H1 (cell line): ENCODE data around the gene TRIM65. TPM values are rescaled to one million over a fixed set of nuclear protein-coding genes. Genes with fewer than 3 reads are reported as not detected.

Experiments used
- CHD2 ChIP-seq: IDR thresholded peaks from 2 replicates; pipeline ENCODE4 v1.6.1; 2012; ENCODE audit warnings: low read length, improper control_type of control experiment
- CHD7 ChIP-seq: fragments of 300-600 bp; sonication (generic); IDR thresholded peaks from 2 replicates; pipeline ENCODE4 v1.7.1; 2012; ENCODE audit warnings: low read length, moderate library complexity, mild to moderate bottlenecking, inconsistent platforms; ENCODE audit not compliant: insufficient replicate concordance
- FOSL1 ChIP-seq: IDR thresholded peaks from 2 replicates; pipeline ENCODE4 v1.6.1; 2011; ENCODE audit warnings: mild to moderate bottlenecking, low read depth, low read length, moderate library complexity; ENCODE audit not compliant: insufficient read depth
- PHF8 ChIP-seq: fragments of 200-600 bp; sonication (generic); conservative IDR thresholded peaks from 2 replicates; pipeline ENCODE4 v1.7.1; 2012; ENCODE audit warnings: low read depth, mild to moderate bottlenecking, inconsistent platforms, low read length, moderate library complexity
- POU5F1 ChIP-seq: IDR thresholded peaks from 2 replicates; pipeline ENCODE4 v1.6.1; 2011; ENCODE audit warnings: low read depth, mild to moderate bottlenecking, low read length, moderate library complexity
- RAD21 ChIP-seq, 2 experiments: IDR thresholded peaks in 1 of 2; conservative IDR thresholded peaks in 1 of 2; 2 replicates each; pipeline ENCODE4 v1.6.1; 2011; ENCODE audit warnings: low read depth in 2 of 2, low read length in 2 of 2, improper control_type of control experiment in 1 of 2, inconsistent platforms in 1 of 2, mild to moderate bottlenecking in 1 of 2, moderate library complexity in 1 of 2
- SIN3A ChIP-seq, 2 experiments: IDR thresholded peaks in 1 of 2; conservative IDR thresholded peaks in 1 of 2; 2 replicates each; pipeline ENCODE4 v1.6.1; 2011 to 2012; ENCODE audit warnings: low read length in 2 of 2, improper control_type of control experiment in 1 of 2, low read depth in 1 of 2, mild to moderate bottlenecking in 1 of 2
- SP4 ChIP-seq: IDR thresholded peaks from 2 replicates; pipeline ENCODE4 v1.6.1; 2012; ENCODE audit warnings: low read length, inconsistent platforms
- TBP ChIP-seq: IDR thresholded peaks from 2 replicates; pipeline ENCODE4 v1.6.1; 2011; ENCODE audit warnings: low read depth, low read length, improper control_type of control experiment
- polyA plus RNA-seq, 7 experiments: library from polyadenylated mRNA; depleted of rRNA in 3 of 7; stranded (reverse) in 5 of 7; unstranded in 2 of 7; fragments of >200 nt in 5 of 7; fragments of 200-250 nt in 2 of 7; gene quantifications; 1 replicate in 5 of 7; 2 replicates in 1 of 7; 4 replicates in 1 of 7; pipeline versions ENCODE4 v1.2.1 to v1.2.3, GENCODE V29; 2011 to 2013; ENCODE audit warnings: missing spikeins in 2 of 7, mixed read lengths in 2 of 7
- total RNA-seq: library from RNA; stranded (reverse); fragmentation: NEBNext Ultra II Directional; extraction: Animal tissue kit (Norgen Biotek cat#: 25700); gene quantifications from 2 replicates; pipeline ENCODE4 v1.2.1, GENCODE V29; 2021
- TF ChIP-seq, protein P1 (sequence below): IDR thresholded peaks from 2 replicates; pipeline ENCODE4 v1.6.1; 2012; ENCODE audit warnings: inconsistent platforms

TRIM65 gene
- total and polyA plus RNA-seq, 2 of the 8 experiments (the other 6 are each of a cell fraction or from before 2014, with no cell fraction given): 21.2 to 48.6 TPM

- TF ChIP-seq TBP: peak; percentile 80
- TF ChIP-seq, protein P1, sequence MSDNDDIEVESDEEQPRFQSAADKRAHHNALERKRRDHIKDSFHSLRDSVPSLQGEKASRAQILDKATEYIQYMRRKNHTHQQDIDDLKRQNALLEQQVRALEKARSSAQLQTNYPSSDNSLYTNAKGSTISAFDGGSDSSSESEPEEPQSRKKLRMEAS: peak; percentile 89
- no peak for TF ChIP-seq FOSL1
- TF ChIP-seq SP4: 0 out of 2 replicates have a peak, but pooled peaks have one; percentile 45
- TF ChIP-seq SIN3A (conservative IDR thresholded peaks at IDR 0.05 in 1 of 2, IDR thresholded peaks at IDR 0.05 in 1 of 2; ENCODE audit: low read depth in 1 of 2, low read length in 2 of 2): peak; percentile 82 to 98
- TF ChIP-seq PHF8: peak; percentile 98
- no peak for TF ChIP-seq RAD21 (IDR thresholded peaks at IDR 0.05 in 1 of 2, conservative IDR thresholded peaks at IDR 0.05 in 1 of 2; ENCODE audit: low read depth in 2 of 2, low read length in 2 of 2)
- TF ChIP-seq CHD7: no peak
- no peak for TF ChIP-seq POU5F1
- TF ChIP-seq CHD2: no peak
These were observed 44.1 kb upstream of the TRIM65 start, which contains the start of gene FBF1 (continued) for GRCh38 chr17:75940727-75941441.
